IMR-90 (cell line): ENCODE measurements around the gene ATP8B3. TPM values are rescaled to one million over a fixed set of nuclear protein-coding genes. Genes with fewer than 3 reads are reported as not detected.

Source experiments
- ATAC-seq: fragments of 200-7000 bp; cut with Tn5 transposase; 2 replicates; pipeline ENCODE4 v1.9.1; 2020; ENCODE audit warnings: low read depth, mild to moderate bottlenecking, moderate library complexity
- BruUV-seq: library from RNA; stranded (reverse); fragments of 400-500 nt; replicated peaks from 2 replicates; lab custom pipeline; 2021; lab: Mats Ljungman, UMichigan
- CTCF ChIA-PET: fragments of 300-600 bp; formaldehyde crosslinking; extraction: SDS; loops from one replicate; lab custom pipeline; 2021; ENCODE audit warnings: antibody characterized with exemption; lab: Yijun Ruan, JAX
- POLR2A ChIA-PET: fragments of 300-600 bp; sonication (Branson Sonifier 250); formaldehyde crosslinking; loops from one replicate; lab custom pipeline; 2022; ENCODE audit warnings: antibody characterized with exemption; ENCODE audit not compliant: unreplicated experiment; lab: Charles Lee
- DNase-seq: peaks from one replicate; pipeline ENCODE4 v3.0.0; 2013
- H2AFZ ChIP-seq: replicated peaks from 2 replicates; pipeline ENCODE3; 2013; ENCODE audit warnings: low read length, mild to moderate bottlenecking; ENCODE audit not compliant: poor library complexity
- H2AK5ac ChIP-seq: 2 replicates; pipeline ENCODE4 v1.6.1; 2013; ENCODE audit warnings: low read depth, low read length, inconsistent platforms
- H2AK9ac ChIP-seq: replicated peaks from 2 replicates; pipeline ENCODE3; 2013; ENCODE audit warnings: mild to moderate bottlenecking, low read depth, low read length, moderate library complexity; ENCODE audit not compliant: poor library complexity
- H2BK120ac ChIP-seq: 2 replicates; pipeline ENCODE4 v1.6.1; 2013; ENCODE audit warnings: low read depth, low read length, inconsistent platforms
- H2BK15ac ChIP-seq: 3 replicates; pipeline ENCODE4 v1.6.1; 2013; ENCODE audit warnings: low read depth, low read length, inconsistent platforms
- H2BK20ac ChIP-seq: 2 replicates; pipeline ENCODE4 v1.6.1; 2013; ENCODE audit warnings: low read depth, mild to moderate bottlenecking, inconsistent platforms, low read length, moderate library complexity
- H2BK5ac ChIP-seq: 2 replicates; pipeline ENCODE4 v1.6.1; 2013; ENCODE audit warnings: mild to moderate bottlenecking, low read depth, low read length, inconsistent platforms; ENCODE audit not compliant: poor library complexity, severe bottlenecking
- H3K14ac ChIP-seq: replicated peaks from 2 replicates; pipeline ENCODE4 v1.6.1; 2013; ENCODE audit warnings: low read depth, low read length, inconsistent platforms
- H3K18ac ChIP-seq: 2 replicates; pipeline ENCODE4 v1.6.1; 2013; ENCODE audit warnings: low read depth, low read length, control low read depth
- H3K23ac ChIP-seq: 2 replicates; pipeline ENCODE4 v1.6.1; 2013; ENCODE audit warnings: low read depth, low read length, inconsistent platforms
- H3K27ac ChIP-seq: 2 replicates; pipeline ENCODE4 v1.5.1; 2013; ENCODE audit warnings: mild to moderate bottlenecking, control low read depth, low read length; ENCODE audit not compliant: insufficient read depth
- H3K27me3 ChIP-seq: 2 replicates; pipeline ENCODE4 v1.6.1; 2013; ENCODE audit warnings: low read length; ENCODE audit not compliant: control insufficient read depth, insufficient read depth
- H3K36me3 ChIP-seq: 2 replicates; pipeline ENCODE4 v1.6.1; 2013; ENCODE audit warnings: low read length, mixed read lengths; ENCODE audit not compliant: control insufficient read depth, insufficient read depth
- H3K4ac ChIP-seq: 2 replicates; pipeline ENCODE4 v1.6.1; 2013; ENCODE audit warnings: low read depth, low read length, inconsistent platforms
- H3K4me1 ChIP-seq: 2 replicates; pipeline ENCODE4 v1.6.1; 2013; ENCODE audit warnings: low read length, mixed read lengths; ENCODE audit not compliant: control insufficient read depth, insufficient read depth
- H3K4me2 ChIP-seq: 2 replicates; pipeline ENCODE4 v1.6.1; 2013; ENCODE audit warnings: low read depth, mild to moderate bottlenecking, control low read depth, low read length, moderate library complexity
- H3K4me3 ChIP-seq: 2 replicates; pipeline ENCODE4 v1.5.1; 2013; ENCODE audit warnings: low read depth, mild to moderate bottlenecking, control low read depth, low read length, moderate library complexity; ENCODE audit not compliant: insufficient read depth
- H3K56ac ChIP-seq: 2 replicates; pipeline ENCODE4 v1.6.1; 2013; ENCODE audit warnings: low read length, inconsistent platforms; ENCODE audit not compliant: insufficient read depth; ENCODE audit errors: extremely low read depth
- H3K79me1 ChIP-seq, 2 experiments: 2 replicates each; pipeline ENCODE4 v1.6.1; 2013; ENCODE audit warnings: low read length in 2 of 2, inconsistent platforms in 1 of 2, low read depth in 1 of 2
- H3K9ac ChIP-seq: 2 replicates; pipeline ENCODE4 v1.6.1; 2013; ENCODE audit warnings: low read depth, low read length, control low read depth
- H3K9me1 ChIP-seq: 2 replicates; pipeline ENCODE4 v1.6.1; 2013; ENCODE audit warnings: low read length, inconsistent platforms; ENCODE audit not compliant: insufficient read depth
- H3K9me3 ChIP-seq: 2 replicates; pipeline ENCODE4 v1.6.1; 2013; ENCODE audit warnings: low read length; ENCODE audit not compliant: control insufficient read depth, insufficient read depth
- H4K20me1 ChIP-seq: 2 replicates; pipeline ENCODE4 v1.6.1; 2013; ENCODE audit warnings: low read length, inconsistent platforms; ENCODE audit not compliant: insufficient read depth
- H4K5ac ChIP-seq: 2 replicates; pipeline ENCODE4 v1.6.1; 2013; ENCODE audit warnings: mild to moderate bottlenecking, low read depth, low read length, control low read depth
- H4K8ac ChIP-seq, 2 experiments: 2 replicates each; pipeline ENCODE4 v1.6.1; 2013; ENCODE audit warnings: low read depth in 2 of 2, low read length in 2 of 2, control low read depth in 1 of 2, inconsistent platforms in 1 of 2
- H4K91ac ChIP-seq: 2 replicates; pipeline ENCODE4 v1.6.1; 2013; ENCODE audit warnings: low read depth, low read length, inconsistent platforms; ENCODE audit not compliant: insufficient read depth
- BHLHE40 ChIP-seq: fragments of 150-350 bp; IDR thresholded peaks from 2 replicates; pipeline ENCODE4 v1.6.1; 2016; ENCODE audit warnings: mild to moderate bottlenecking, low read depth, low read length
- CEBPB ChIP-seq: IDR thresholded peaks from 2 replicates; pipeline ENCODE4 v1.6.1; 2012; ENCODE audit warnings: low read depth, low read length, improper control_type of control experiment
- CHD1 ChIP-seq: IDR thresholded peaks from 2 replicates; pipeline ENCODE4 v1.6.1; 2012; ENCODE audit warnings: low read depth, low read length, improper control_type of control experiment
- FOS ChIP-seq: fragments of 150-350 bp; IDR thresholded peaks from 2 replicates; pipeline ENCODE4 v1.6.1; 2016; ENCODE audit warnings: low read depth, low read length
- MAFK ChIP-seq: IDR thresholded peaks from 2 replicates; pipeline ENCODE4 v1.6.1; 2012; ENCODE audit warnings: low read depth, low read length, improper control_type of control experiment
- MAZ ChIP-seq: IDR thresholded peaks from 2 replicates; pipeline ENCODE4 v1.6.1; 2012; ENCODE audit warnings: low read depth, mild to moderate bottlenecking, low read length, improper control_type of control experiment, moderate library complexity, borderline replicate concordance
- NFE2L2 ChIP-seq: fragments of 150-350 bp; IDR thresholded peaks from 2 replicates; pipeline ENCODE4 v1.6.1; 2016; ENCODE audit warnings: low read depth, mild to moderate bottlenecking, low read length
- POLR2A ChIP-seq: IDR thresholded peaks from 2 replicates; pipeline ENCODE4 v1.6.1; 2012; ENCODE audit warnings: mild to moderate bottlenecking, low read depth, low read length
- RAD21 ChIP-seq: IDR thresholded peaks from 2 replicates; pipeline ENCODE4 v1.6.1; 2012; ENCODE audit warnings: low read length, improper control_type of control experiment
- RCOR1 ChIP-seq: IDR thresholded peaks from 2 replicates; pipeline ENCODE4 v1.6.1; 2012; ENCODE audit warnings: mild to moderate bottlenecking, low read length, improper control_type of control experiment; ENCODE audit not compliant: insufficient replicate concordance
- RFX5 ChIP-seq: IDR thresholded peaks from 2 replicates; pipeline ENCODE4 v1.8.0; 2012; ENCODE audit warnings: low read depth, mild to moderate bottlenecking, low read length, moderate library complexity
- SMC3 ChIP-seq: fragments of 150-350 bp; IDR thresholded peaks from 2 replicates; pipeline ENCODE4 v1.6.1; 2016; ENCODE audit warnings: low read depth, mild to moderate bottlenecking, antibody characterized with exemption, low read length, moderate library complexity
- WGBS, 2 experiments: methylation state at CpG; one replicate each; pipeline versions ENCODE4 v1.1.5 to v1.1.7; 2013; ENCODE audit warnings: missing lambda C conversion rate in 2 of 2; ENCODE audit not compliant: insufficient read length in 1 of 2; ENCODE audit errors: extremely low coverage in 2 of 2; 5-methylcytosine and 5-hydroxymethylcytosine counted together
- dilution Hi-C: fragments of 300-500 bp; cut with HindIII; formaldehyde crosslinking; loops from one replicate; pipeline ENCODE4 v1.14.3; 2018; ENCODE audit warnings: low sequenced_read_pairs; ENCODE audit not compliant: unreplicated experiment
- in situ Hi-C: fragments of 300-500 bp; cut with MboI; formaldehyde crosslinking; loops from 3 replicates; pipeline ENCODE4 v1.14.3; 2019; ENCODE audit warnings: low sequenced_read_pairs, inconsistent platforms, mixed read lengths
- intact Hi-C: fragments of 100-400 bp; cut with micrococcal nuclease; formaldehyde crosslinking; loops from 2 replicates; pipeline ENCODE4 v1.10.0; 2022
- polyA plus RNA-seq, 3 experiments: library from polyadenylated mRNA; depleted of rRNA; stranded (reverse); fragments of >200 nt; gene quantifications; 2 replicates each; pipeline ENCODE4 v1.2.3, GENCODE V29; 2012; ENCODE audit warnings: low replicate concordance in 1 of 3
- total RNA-seq: library from RNA; depleted of rRNA; stranded (reverse); fragments of >200 nt; gene quantifications from 2 replicates; pipeline ENCODE4 v1.2.3, GENCODE V29; 2012
- TF ChIP-seq, protein P1 (sequence below): conservative IDR thresholded peaks from 2 replicates; pipeline ENCODE4 v1.5.1; 2012; ENCODE audit warnings: mild to moderate bottlenecking, low read depth, low read length, improper control_type of control experiment

Gene ATP8B3
- total and polyA plus RNA-seq, 2 of the 4 experiments (the other 2 are of a cell fraction) = 1.6 to 8.1 TPM

DNA sequence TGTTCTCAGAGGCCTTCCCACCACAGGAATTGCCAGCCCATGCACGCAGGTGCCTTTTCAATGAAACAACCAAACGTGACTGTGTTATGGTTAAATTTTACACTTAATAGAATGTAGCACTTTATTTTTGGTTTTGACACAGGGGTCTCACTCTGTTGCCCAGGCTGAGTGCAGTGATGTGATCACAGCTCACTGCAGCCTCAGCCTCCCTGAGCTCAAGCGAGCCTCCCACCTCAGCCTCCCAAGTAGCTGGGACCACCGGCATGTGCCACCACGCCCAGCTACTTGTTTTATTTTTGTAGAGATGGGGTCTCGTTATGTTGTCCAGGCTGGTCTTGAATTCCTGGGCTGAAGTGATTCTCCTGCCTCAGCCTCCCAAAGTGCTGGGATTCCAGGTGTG is 7.2 kb downstream of the ATP8B3 start:
- ChIA-PET CTCF (no interaction called here), POLR2A (no interaction called here)
- no peak overlapping the region for H2AFZ ChIP-seq
- H4K5ac ChIP-seq = no peak overlapping the region
- BruUV-seq = no TSS peak
- in situ Hi-C loops (no loop called here), intact Hi-C loops (no loop called here), dilution Hi-C loops (no loop called here)
- no CpG with 5 or more reads among the region's 6 CpGs for WGBS, 2 experiments
- no peak for ATAC-seq
- H2BK5ac ChIP-seq = no peak overlapping the region
- no peaks in the 10 kb centered on the region for H3K79me1 ChIP-seq
- no peak overlapping the region for H3K4me2 ChIP-seq
- no peak overlapping the region for H3K23ac ChIP-seq
- no peak overlapping the region for H2BK20ac ChIP-seq
- H2AK9ac ChIP-seq = no peak overlapping the region
- H3K36me3 ChIP-seq = peaks cover 20% of the 10 kb centered on the region
- H4K8ac ChIP-seq = no peak overlapping the region
- no peak overlapping the region for H2BK120ac ChIP-seq
- H3K9me3 ChIP-seq = no peaks in the 10 kb centered on the region
- H4K91ac ChIP-seq = no peak overlapping the region
- TF ChIP-seq BHLHE40 (no peak), RFX5 (no peak), MAFK (no peak), RCOR1 (no peak), FOS (no peak), MAZ (no peak), NFE2L2 (no peak), POLR2A (no peak), RAD21 (no peak), CEBPB (no peak), SMC3 (no peak), CHD1 (no peak)
- TF ChIP-seq, protein P1, sequence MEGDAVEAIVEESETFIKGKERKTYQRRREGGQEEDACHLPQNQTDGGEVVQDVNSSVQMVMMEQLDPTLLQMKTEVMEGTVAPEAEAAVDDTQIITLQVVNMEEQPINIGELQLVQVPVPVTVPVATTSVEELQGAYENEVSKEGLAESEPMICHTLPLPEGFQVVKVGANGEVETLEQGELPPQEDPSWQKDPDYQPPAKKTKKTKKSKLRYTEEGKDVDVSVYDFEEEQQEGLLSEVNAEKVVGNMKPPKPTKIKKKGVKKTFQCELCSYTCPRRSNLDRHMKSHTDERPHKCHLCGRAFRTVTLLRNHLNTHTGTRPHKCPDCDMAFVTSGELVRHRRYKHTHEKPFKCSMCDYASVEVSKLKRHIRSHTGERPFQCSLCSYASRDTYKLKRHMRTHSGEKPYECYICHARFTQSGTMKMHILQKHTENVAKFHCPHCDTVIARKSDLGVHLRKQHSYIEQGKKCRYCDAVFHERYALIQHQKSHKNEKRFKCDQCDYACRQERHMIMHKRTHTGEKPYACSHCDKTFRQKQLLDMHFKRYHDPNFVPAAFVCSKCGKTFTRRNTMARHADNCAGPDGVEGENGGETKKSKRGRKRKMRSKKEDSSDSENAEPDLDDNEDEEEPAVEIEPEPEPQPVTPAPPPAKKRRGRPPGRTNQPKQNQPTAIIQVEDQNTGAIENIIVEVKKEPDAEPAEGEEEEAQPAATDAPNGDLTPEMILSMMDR = no peak
- H3K4ac ChIP-seq = no peak overlapping the region
- DNase-seq = no peak
- H3K27ac ChIP-seq = no peak overlapping the region
- H3K14ac ChIP-seq = no peak overlapping the region
- no peaks in the 10 kb centered on the region for H3K4me1 ChIP-seq
- no peak overlapping the region for H3K4me3 ChIP-seq
- H3K9ac ChIP-seq = no peak overlapping the region
- no peak overlapping the region for H2BK15ac ChIP-seq
- no peaks in the 10 kb centered on the region for H3K9me1 ChIP-seq
- H2AK5ac ChIP-seq = no peak overlapping the region
- no peaks in the 10 kb centered on the region for H3K27me3 ChIP-seq
- H3K18ac ChIP-seq = no peak overlapping the region
- H4K20me1 ChIP-seq = no peaks in the 10 kb centered on the region
- no peak overlapping the region for H3K56ac ChIP-seq
